Peyer's patch (tissue), 4 donors: Measurements from ENCODE around the gene DNAI1. TPM values are rescaled to one million over a fixed set of nuclear protein-coding genes. Genes with fewer than 3 reads are reported as not detected.

ENCODE experiments used
- DNase-seq, 3 donors: peaks; one replicate each; pipeline ENCODE4 v3.0.0-alpha.2; 2017 to 2019
- H3K27ac ChIP-seq, 4 donors: fragments of 200-600 bp; sonication (generic); one replicate each; pipeline ENCODE4 v1.5.1; 2016 to 2019
- H3K27me3 ChIP-seq, 2 donors: fragments of 200-600 bp; sonication (generic); one replicate each; pipeline ENCODE4 v1.5.1; 2019
- H3K36me3 ChIP-seq, 3 donors: fragments of 200-600 bp; sonication (generic); one replicate each; pipeline ENCODE4 v1.5.1; 2016 to 2019
- H3K4me1 ChIP-seq, 4 donors: fragments of 200-600 bp; sonication (generic); one replicate each; pipeline ENCODE4 v1.5.1; 2016 to 2019
- H3K4me3 ChIP-seq, 4 donors: fragments of 200-600 bp; sonication (generic); 1 replicate in 3 of 4; 2 replicates in 1 of 4; pipeline ENCODE4 v1.5.1; 2016 to 2019; ENCODE audit warnings: mild to moderate bottlenecking in 1 of 4
- H3K9me3 ChIP-seq, 4 donors: fragments of 200-600 bp; sonication (generic); one replicate each; pipeline ENCODE4 v1.5.1; 2016 to 2019; ENCODE audit warnings: mild to moderate bottlenecking in 1 of 4
- CTCF ChIP-seq, 6 experiments: fragments of 450-650 bp in 4 of 6; fragments of 200-600 bp in 2 of 6; sonication (generic) in 1 of 6; IDR thresholded peaks; one replicate each; pipeline ENCODE4 v1.5.1; 2017 to 2019; ENCODE audit warnings: antibody characterized with exemption in 6 of 6, mild to moderate bottlenecking in 3 of 6, moderate library complexity in 1 of 6
- POLR2A ChIP-seq, 2 donors: fragments of 450-650 bp; IDR thresholded peaks; one replicate each; pipeline ENCODE4 v1.5.1; 2017; ENCODE audit warnings: antibody characterized with exemption in 2 of 2, mild to moderate bottlenecking in 2 of 2, moderate library complexity in 2 of 2
- total RNA-seq, 4 donors: library from RNA; depleted of rRNA; stranded (reverse); fragments of >200 nt; gene quantifications; one replicate each; pipeline ENCODE4 v1.1.0, GENCODE V29; 2016

DNAI1 gene
- total RNA-seq, 4 donors from 2014 or later: not detected

DNA sequence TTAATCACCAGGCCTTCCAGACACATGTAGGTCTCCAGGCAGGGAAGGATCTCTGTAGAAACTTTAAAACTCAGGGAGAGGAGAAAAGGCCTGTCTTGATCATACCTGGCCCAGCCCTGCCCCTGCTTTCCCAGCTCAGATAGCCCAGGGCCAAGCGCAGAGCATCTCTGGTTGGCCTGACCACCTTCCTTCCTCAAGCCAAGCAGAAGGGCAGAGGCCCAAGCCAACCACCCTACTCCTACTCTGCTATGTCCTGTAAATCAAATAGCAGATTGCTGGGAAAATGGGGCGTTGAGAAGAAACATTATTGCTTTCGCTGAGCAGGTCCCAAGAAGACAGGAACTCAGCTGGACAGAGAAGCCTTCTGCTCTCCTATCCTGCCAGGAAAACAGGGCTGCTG, 49.9 kb downstream of the DNAI1 start:
- peak in 1 of 3 donors; percentile 21 for DNase-seq
- TF ChIP-seq POLR2A (IDR thresholded peaks at IDR 0.05): no peak
- TF ChIP-seq CTCF (IDR thresholded peaks at IDR 0.05): no peak
- Histone ChIP-seq H3K9me3 (no peaks in the 10 kb centered on the region), H3K27ac (no peak overlapping the region), H3K4me1 (peaks cover 0 to 5% (median 0%) of the 10 kb centered on the region in 4 donors), H3K4me3 (no peak overlapping the region), H3K27me3 (no peaks in the 10 kb centered on the region), H3K36me3 (no peaks in the 10 kb centered on the region)

DNA sequence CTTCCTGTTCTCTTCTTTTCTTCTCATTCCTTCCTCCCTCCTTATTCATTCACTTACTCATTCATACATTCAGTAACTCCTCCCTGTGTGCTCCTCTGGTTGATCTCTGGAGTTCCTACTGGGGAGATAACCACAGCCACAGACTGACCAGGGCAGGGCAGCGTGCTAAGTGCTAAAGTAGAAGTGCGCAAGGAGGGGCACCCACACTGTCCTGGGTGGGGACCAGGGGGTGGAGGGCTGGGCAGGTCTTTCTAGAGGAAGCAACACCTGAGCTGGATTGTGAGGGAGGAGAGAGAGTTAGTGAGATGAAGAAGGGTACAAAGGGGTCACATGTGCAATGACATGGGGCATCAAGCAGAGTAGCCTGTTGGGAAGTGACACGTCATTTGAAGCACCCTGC, 50.3 kb downstream of the DNAI1 start:
- Histone ChIP-seq H3K36me3 (no peaks in the 10 kb centered on the region), H3K4me3 (no peak overlapping the region), H3K27ac (no peak overlapping the region), H3K4me1 (peaks cover 0 to 5% (median 0%) of the 10 kb centered on the region in 4 donors), H3K9me3 (no peaks in the 10 kb centered on the region), H3K27me3 (no peaks in the 10 kb centered on the region)
- DNase-seq: peak in 1 of 3 donors; percentile 13
- TF ChIP-seq CTCF (IDR thresholded peaks at IDR 0.05) (no peak), POLR2A (IDR thresholded peaks at IDR 0.05) (no peak)

- TF ChIP-seq POLR2A (IDR thresholded peaks at IDR 0.05) (no peak), CTCF (IDR thresholded peaks at IDR 0.05) (no peak)
- Histone ChIP-seq H3K27ac (no peak overlapping the region), H3K36me3 (no peaks in the 10 kb centered on the region), H3K27me3 (no peaks in the 10 kb centered on the region), H3K9me3 (no peaks in the 10 kb centered on the region), H3K4me3 (no peak overlapping the region), H3K4me1 (peaks cover 0 to 5% (median 0%) of the 10 kb centered on the region in 4 donors)
- no peak for DNase-seq
Measured at GRCh38 chr9:34510497-34511468, 52.2 kb downstream of the DNAI1 start.

GRCh38 chr9:34512131-34513078, 53.8 kb downstream of the DNAI1 start:
- DNase-seq: no peak
- TF ChIP-seq CTCF (IDR thresholded peaks at IDR 0.05): no peak
- no peak for TF ChIP-seq POLR2A (IDR thresholded peaks at IDR 0.05)
- Histone ChIP-seq H3K36me3 (no peaks in the 10 kb centered on the region), H3K27me3 (no peaks in the 10 kb centered on the region), H3K4me1 (peaks cover 0 to 5% (median 0%) of the 10 kb centered on the region in 4 donors), H3K9me3 (no peaks in the 10 kb centered on the region), H3K27ac (peak overlapping the region in 1 of 4 donors; percentile 19), H3K4me3 (no peak overlapping the region)

GRCh38 chr9:34513567-34514214, 55.1 kb downstream of the DNAI1 start:
- H3K9me3 ChIP-seq: no peaks in the 10 kb centered on the region
- TF ChIP-seq POLR2A (IDR thresholded peaks at IDR 0.05) (no peak), CTCF (IDR thresholded peaks at IDR 0.05) (no peak)
- H3K36me3 ChIP-seq: no peaks in the 10 kb centered on the region
- H3K27me3 ChIP-seq: no peaks in the 10 kb centered on the region
- H3K4me1 ChIP-seq: peaks cover 0 to 5% (median 0%) of the 10 kb centered on the region in 4 donors
- H3K4me3 ChIP-seq: no peak overlapping the region
- peak overlapping the region in 1 of 4 donors; percentile 19 for H3K27ac ChIP-seq
- DNase-seq: no peak
